Activated CD4-positive, alpha-beta memory T cell treated with anti-CD3 and anti-CD28 coated beads, Interleukin-2, amount 10 ng/mL, durations not matched to agents 7 days and 5 days (primary cell): ENCODE results near the gene PPM1K. TPM values are rescaled to one million over a fixed set of nuclear protein-coding genes. Genes with fewer than 3 reads are reported as not detected.

Source experiments
- total RNA-seq, 2 experiments: library from RNA; stranded (reverse); gene quantifications; one replicate each; pipeline ENCODE4 v1.2.3, GENCODE V29; 2021

Gene PPM1K
- total RNA-seq, 2 experiments from 2014 or later = 96.9 to 101 TPM

Other genes with a start within 250 kb of the PPM1K start
- gene ABCG2, start 125.9 kb downstream of the PPM1K start, total RNA-seq = 1 to 10 TPM; 1.0 to 1.2 TPM
- 10 to 100 TPM; 47.5 to 49.0 TPM for gene HERC6, start 94.3 kb upstream of the PPM1K start, total RNA-seq
- gene HERC5, start 172.6 kb upstream of the PPM1K start, total RNA-seq = 10 to 100 TPM; 92.5 to 97.0 TPM
- 10 to 100 TPM; 50.8 to 52.1 TPM for gene PYURF, start 239.2 kb upstream of the PPM1K start, total RNA-seq